ENCODE measurements around the gene GGT6. TPM values are rescaled to one million over a fixed set of nuclear protein-coding genes. Genes with fewer than 3 reads are reported as not detected.
A peak's percentile ranks its signal among the peaks of the same experiment; 100 is the strongest.
"Not testable (repeated sequence)": the region's sequence is repeated elsewhere in the genome, so short reads cannot be mapped to it uniquely, and the experiment has no call there.

GGT6 gene, protein sequence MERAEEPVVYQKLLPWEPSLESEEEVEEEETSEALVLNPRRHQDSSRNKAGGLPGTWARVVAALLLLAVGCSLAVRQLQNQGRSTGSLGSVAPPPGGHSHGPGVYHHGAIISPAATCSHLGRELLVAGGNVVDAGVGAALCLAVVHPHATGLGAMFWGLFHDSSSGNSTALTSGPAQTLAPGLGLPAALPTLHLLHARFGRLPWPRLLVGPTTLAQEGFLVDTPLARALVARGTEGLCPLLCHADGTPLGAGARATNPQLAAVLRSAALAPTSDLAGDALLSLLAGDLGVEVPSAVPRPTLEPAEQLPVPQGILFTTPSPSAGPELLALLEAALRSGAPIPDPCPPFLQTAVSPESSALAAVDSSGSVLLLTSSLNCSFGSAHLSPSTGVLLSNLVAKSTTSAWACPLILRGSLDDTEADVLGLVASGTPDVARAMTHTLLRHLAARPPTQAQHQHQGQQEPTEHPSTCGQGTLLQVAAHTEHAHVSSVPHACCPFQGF
- not detected in 2 replicates for total RNA-seq

GRCh38 chr17:4560421-4560820, at the start of gene GGT6:
Gene GGT6, minus strand, starts transcription at chr17:4560577. Its CDS starts 56 bp downstream, at chr17:4560521.
- DNase-seq = no peak

- no peak for DNase-seq
These were observed 49.8 kb upstream of the GGT6 start for GRCh38 chr17:4610162-4610561.

- DNase-seq = no peak
These were observed 49.4 kb upstream of the GGT6 start for GRCh38 chr17:4609761-4610160.

DNA sequence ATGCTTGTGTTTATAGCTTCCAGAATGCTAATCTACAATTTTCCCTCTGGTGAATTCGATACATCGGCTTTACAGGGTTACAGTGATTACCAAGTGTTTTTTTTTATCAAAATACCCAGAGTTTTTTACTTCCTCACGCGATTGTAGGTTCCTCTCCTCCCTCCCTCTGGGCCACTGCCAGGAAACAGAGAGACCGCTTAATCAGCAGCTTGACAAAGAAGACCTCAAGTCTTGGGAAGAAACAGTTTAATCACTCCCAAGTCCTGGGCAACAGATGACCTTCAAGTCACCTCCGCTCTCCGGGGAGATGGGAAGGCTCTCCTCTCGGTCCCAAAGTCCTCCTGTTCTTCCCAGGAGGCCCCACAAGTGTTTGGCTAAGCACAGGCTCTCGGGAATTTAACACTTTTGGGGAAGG, 47.4 kb upstream of the GGT6 start:
- DNase-seq = peak; percentile 43

DNA sequence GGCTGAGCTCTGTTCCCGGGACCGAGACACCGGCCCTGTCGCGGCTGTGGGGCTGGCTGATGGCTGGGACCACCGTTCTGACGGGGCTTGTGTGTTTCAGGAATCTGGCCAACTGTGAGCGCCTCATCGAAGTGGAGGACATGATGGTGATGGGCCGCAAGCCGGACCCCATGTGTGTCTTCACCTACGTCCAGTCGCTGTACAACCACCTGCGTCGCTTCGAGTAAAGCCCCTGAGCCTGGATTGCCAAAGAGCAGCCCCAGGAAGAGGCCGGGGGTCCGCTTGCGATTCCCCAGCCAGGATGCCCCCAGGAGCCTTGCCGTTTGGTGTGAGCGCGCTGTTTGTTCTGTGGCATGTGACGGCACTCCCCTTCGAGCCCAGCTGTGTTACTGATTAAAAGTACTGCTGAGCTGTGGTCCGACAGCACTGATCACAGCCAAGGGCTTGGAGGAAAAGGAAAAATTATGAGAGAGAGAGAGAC, 46.9 kb upstream of the GGT6 start:
- DNase-seq = no peak

DNA sequence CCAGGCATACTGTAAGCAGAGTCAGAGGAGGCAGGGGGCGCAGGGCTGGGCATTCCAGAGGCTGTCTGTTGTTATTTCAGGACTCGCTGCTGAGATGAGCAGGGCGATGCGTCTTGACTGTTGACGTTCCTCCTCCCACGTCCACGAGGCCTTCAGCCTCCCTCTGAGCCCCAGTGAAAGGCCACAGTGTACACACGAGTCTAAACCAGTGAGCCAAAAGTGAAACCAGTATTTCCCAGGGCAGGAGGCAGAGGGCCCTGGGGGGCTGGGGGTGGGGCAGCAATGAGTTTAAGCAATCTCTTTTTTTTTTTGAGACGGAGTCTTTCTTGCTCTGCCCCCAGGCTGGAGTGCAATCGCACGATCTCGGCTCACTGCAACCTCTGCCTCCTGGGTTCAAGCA, 45.4 kb upstream of the GGT6 start:
- no peak for DNase-seq

GRCh38 chr17:4604736-4605135, 44.4 kb upstream of the GGT6 start:
- DNase-seq = not testable (repeated sequence)

DNA sequence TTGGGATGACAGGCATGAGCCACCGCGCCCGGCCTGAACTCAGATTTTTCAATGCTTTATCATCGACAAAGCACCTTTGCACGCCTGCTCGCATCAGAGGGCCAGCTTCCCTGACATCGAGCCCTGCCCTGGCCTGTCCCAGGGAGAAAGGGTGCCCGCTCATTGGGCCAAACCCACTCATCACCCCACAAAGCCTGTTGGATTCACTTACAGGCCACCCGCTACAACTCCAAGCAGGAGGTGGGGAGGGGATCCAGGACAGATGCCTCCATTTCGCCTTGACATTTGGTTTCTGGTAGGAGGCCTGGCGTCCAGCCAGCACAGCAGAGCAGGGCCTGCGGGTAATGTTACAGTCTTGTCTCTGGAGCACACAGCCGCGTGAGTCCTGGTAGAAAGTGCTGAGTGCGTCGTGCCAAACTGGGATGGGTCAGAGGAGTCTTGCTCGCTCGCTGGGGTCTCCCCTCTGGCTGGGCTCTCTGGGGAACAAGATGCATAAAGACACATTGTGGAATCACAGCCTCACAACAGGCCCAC, 43.8 kb upstream of the GGT6 start:
- DNase-seq = no peak

DNA sequence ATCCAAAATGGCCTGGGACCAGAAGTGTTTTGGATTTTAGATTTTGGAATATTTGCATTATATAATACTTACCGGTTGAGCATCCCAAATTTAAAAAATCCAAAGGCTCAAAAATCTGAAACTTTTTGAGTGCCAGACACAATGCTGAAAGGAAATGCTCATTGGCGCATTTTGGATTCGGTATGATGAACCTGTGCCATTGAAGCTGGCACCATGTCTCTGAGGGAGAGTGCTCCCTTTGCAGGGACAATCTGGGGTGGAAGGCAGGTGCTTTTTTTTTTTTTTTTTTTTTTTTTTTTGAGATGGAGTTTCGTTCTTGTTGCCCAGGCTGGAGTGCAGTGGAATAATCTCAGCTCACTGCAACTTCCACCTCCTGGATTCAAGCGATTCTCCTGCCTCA, 41.7 kb upstream of the GGT6 start:
- no peak for DNase-seq

DNA sequence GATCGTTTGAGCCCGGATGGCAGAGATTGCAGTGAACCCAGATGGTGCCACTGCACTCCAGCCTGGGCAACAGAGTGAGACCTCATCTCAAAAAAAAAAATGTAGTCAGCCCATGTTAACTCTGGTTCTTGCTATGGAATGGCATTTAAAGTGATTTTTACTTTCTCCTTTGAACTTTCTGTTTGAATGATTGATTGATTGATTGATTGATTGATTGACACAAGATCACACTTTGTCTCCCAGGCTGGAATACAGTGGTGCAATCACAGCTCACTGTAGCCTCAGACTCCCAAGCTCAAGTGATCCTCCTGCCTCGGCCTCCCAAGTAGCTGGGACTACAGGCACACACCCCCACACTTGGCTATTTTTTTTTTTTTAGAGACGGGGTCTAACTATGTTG, 40.9 kb upstream of the GGT6 start:
- no peak for DNase-seq

GRCh38 chr17:4600563-4600962, 40.2 kb upstream of the GGT6 start:
- no peak for DNase-seq

DNA sequence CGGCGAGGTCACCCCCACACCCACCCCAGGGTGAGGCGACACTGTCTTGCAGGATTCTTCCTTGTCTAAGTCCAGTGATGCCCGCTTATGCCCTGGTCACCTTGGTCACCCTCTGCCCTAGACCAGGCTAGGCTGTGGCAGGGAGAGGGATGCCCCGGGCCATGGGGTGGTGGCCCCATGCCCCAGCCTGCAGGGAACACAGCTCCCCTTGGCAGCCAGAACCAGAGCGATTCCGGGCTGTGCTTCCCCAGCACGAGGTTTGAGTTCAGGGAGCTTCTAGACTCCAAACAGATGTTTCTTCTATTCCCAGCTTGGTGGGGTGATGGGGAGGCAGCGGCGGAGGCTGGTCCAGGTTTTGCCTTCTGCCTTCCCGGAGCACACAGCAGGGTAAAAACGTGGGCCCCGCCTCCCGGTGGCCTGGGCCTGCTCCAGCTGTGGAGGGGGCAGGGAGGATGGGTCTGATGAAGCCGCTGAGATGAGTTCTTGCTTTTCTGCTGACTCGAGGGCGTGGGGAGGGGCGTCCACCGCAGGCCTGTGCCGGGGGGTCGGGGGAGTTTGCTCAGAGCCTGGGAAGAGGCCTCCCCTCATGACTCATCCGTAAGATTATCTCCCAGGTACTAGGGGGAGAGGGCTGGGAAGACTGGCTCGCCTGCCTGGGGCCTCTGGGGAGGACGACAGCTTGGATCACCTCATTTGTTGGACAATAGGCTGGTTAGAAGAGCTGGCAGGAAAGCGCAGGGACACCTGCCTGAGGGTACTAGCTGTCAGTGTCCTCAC, 39.3 kb upstream of the GGT6 start:
- no peak for DNase-seq

DNA sequence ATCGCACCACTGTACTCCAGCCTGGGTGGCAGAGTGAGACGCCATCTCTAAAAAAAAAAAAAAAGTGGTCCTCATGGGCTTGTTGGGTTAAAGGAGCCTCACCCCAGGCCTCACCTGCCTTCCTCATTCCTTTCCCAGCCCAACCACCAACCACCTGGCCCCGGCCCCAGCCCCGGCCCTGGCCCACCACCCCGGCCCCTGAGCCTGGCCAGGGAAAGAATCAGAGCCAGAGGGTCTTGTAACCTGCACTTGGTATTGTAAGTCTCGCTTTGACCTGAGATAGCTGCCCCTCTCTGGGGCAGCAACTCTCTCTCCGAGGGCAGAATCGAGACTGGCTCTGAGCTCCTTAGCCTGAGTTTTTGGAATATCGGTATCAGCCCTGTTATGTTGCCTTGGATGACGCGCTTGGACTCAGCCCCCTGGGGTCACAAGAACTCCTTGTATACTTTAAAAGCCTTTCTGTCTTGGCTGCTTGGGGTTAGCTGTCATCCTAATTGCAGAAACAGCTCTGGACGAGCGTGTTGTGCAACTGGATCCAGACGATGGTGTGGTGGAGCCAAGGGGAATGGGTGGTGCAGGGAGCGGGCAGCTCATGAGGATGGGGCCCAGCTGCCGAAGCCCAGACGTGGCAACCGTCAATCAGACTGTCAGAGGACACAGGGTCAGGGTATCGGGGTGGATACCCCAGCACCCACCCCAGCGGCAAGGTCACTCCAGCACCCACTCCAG, 38.6 kb upstream of the GGT6 start:
- no peak for DNase-seq

DNA sequence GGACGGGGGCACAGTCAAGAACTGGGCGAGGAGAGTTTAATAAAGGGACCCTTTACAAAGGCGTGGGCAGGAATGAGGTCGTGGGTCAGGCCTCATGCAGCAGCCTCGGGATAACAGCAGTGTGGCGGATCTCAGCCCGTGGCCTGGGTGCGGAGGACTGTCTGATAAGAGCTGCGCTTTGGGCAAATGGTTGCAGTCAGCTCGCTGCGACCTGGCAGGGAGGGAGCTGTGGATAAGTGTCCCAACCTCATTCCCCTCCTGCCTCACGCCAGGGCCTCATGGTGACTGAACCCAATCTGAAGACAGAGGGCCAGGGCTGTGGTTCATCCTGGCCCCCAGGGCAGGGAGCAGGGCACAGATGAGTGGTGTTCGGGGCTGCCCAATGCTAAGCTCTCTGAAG, 37.6 kb upstream of the GGT6 start:
- DNase-seq = no peak

DNA sequence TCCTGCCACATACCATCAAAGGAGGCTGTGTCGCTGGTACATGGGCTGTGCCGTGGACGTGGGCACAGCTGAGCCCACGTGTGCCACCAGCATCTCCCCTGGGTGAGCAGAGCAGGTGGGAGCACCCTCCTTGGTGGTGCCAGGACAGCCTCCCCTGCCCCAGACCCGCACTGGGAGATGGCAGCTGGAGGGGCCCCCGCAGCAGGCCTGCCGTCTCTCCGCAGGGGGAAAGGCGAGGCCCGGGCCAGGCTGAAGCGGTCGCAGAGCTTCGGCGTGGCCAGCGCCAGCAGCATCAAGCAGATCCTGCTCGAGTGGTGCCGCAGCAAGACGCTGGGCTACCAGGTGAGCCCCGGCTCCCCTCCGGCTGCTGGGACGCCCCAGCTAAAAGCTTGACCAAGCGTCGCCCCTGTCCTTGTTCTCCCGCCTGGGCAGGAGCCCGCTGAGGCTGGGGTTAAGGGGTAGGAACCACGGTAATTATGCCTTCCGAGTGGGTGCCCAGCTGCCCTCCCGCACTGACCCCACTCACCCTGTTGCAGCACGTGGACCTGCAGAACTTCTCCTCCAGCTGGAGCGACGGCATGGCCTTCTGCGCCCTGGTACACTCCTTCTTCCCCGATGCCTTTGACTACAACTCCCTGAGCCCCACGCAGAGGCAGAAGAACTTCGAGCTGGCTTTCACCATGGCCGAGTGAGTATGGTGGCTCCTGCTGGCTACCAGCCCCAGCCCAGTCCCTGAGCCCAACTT, 36.4 kb upstream of the GGT6 start:
- no peak for DNase-seq

DNA sequence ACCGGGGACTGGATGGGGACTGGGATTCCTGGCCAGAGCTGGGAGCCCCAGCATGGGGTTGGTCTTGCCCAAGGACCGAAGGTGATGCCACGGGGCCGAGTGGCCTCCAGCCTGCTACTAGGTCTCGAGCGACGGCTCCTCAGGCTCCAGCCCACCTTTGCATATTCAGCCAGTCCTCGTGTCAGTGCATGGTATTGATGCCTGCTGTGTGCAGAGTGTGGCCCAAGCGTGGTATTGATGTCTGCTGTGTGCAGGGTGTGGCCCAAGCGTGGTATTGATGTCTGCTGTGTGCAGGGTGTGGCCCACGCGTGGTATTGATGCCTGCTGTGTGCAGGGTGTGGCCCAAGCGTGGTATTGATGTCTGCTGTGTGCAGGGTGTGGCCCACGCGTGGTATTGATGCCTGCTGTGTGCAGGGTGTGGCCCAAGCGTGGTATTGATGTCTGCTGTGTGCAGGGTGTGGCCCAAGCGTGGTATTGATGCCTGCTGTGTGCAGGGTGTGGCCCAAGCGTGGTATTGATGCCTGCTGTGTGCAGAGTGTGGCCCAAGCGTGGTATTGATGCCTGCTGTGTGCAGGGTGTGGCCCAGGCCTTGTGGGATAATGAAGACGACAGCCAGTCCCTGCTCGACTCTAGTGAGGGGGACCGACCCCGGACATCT, 35.4 kb upstream of the GGT6 start:
- DNase-seq = not testable (repeated sequence)

- DNase-seq = peak; percentile 54
These were observed 34.7 kb upstream of the GGT6 start for GRCh38 chr17:4594931-4595684.

DNA sequence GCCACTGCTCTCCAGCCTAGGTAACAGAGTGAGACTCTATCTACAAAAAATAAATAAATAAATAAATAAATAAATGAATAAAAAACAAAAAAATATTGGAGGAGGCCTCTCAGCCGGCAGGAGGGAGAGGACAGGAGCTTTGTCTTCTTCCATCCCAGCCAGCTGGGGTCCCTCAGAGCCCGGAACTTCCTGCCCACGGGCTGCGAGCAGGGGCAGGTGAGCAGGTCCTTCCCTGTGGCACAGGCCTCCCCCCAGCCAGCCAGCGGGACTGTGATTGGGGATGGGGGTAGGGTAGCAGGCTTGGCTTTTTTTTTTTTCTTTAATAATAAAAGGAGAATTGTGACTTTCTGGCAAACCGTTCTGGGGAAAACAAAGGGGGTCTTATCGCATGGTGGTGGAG, 34.0 kb upstream of the GGT6 start:
- no peak for DNase-seq

- DNase-seq = no peak
These were observed 32.6 kb upstream of the GGT6 start for GRCh38 chr17:4593021-4593421.

DNA sequence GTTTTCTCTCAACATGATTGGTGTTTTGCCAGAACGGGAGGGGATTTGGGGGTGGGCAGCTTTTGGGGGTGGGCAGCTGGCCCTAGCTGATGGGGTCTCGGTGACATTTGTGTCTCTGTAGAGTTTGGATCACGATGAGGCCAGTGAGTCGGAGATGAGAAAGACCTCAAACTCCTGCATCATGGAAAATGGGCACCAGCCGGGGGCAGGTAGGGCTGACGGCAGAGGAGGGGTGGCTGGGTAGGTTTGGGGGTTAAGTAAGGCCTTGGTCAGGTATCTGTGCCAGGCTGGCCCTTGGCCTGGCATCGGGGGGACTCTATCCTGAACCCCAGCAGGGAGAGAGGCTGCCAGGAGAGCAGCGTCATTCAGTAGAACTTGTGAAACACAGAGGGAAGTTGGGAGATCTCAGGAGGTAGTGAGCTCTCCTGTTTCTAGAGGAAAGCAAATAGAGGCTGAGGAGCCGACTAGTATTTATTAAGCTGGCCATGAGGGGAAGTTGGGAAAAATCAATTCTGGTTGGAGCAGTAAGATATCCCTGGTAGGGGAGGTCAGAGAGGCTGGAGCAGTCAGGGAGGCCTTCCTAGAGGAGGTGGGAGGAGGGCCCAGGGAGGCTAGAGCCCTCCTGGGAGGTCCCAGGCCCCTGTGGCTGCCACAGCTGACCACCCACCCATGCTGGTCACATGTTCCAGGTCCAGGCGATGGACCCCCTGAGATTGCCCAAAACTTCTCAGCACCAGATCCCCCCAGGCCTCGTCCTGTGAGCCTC, 32.0 kb upstream of the GGT6 start:
- DNase-seq = no peak
